ENCODE measurements around the gene HOMER1.

The HOMER1 gene

DNA sequence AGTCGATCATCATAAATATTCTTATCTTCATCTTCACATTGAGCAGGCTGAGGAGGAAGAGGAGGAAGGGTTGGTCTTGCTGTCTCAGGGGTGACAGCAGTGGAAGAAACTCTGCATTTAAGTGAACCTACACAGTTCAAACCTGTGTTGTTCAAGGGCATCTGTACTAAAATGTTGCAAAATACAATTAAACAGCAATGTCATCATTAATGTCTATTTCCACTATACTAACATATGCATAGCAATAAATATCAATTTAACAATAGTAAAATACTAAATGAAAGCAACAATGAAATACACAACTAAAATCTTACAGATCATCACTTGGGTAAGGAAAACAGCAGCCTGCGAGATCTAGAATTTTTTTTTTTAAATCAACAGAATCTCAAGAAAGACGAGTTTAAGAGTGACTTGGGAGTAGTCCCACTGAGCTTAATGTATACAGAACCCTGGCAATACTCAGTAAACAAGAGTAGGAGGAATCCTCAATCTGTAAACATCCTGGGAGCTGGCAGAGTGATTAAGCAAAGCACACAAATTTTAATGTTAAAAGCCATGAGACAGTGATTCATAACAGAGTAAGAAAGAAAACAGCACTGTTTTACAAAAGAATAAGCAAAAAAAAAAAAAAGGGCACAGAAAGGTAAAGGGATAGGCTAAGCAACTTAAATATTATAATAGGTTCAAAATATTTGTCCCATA is 10.0 kb downstream of the HOMER1 start:
- H3K9me3 ChIP-seq (ENCODE audit: low read depth, low read length) = no peaks in the 10 kb centered on the region
- no peak overlapping the region for H3K4me3 ChIP-seq
- H3K36me3 ChIP-seq (ENCODE audit: insufficient read depth, low read length) = no peaks in the 10 kb centered on the region
- no peak overlapping the region for H3K9ac ChIP-seq (ENCODE audit: insufficient read length)
- H3K27ac ChIP-seq = peak overlapping the region; percentile 46; the same call in 1 of the 2 replicates
- DNase-seq (ENCODE audit: low read depth, low spot score) = no peak
- no peak for TF ChIP-seq FOXP2 (optimal IDR thresholded peaks at IDR 0.05; ENCODE audit: control extremely low read depth, extremely low read length, insufficient read depth)
- no peak for TF ChIP-seq EZH2 (IDR thresholded peaks at IDR 0.05)
- no peak for TF ChIP-seq POLR2AphosphoS5 (IDR thresholded peaks at IDR 0.05; ENCODE audit: borderline replicate concordance, low read depth, low read length)

- Histone ChIP-seq H3K9ac (ENCODE audit: insufficient read length) (no peak overlapping the region), H3K9me3 (ENCODE audit: low read depth, low read length) (no peaks in the 10 kb centered on the region), H3K27ac (0 out of 2 replicates have a peak overlapping the region, but pooled peaks have one; percentile 10), H3K4me3 (no peak overlapping the region), H3K36me3 (ENCODE audit: insufficient read depth, low read length) (no peaks in the 10 kb centered on the region)
- TF ChIP-seq FOXP2 (optimal IDR thresholded peaks at IDR 0.05; ENCODE audit: control extremely low read depth, extremely low read length, insufficient read depth) = no peak
- no peak for TF ChIP-seq EZH2 (IDR thresholded peaks at IDR 0.05)
- no peak for TF ChIP-seq POLR2AphosphoS5 (IDR thresholded peaks at IDR 0.05; ENCODE audit: borderline replicate concordance, low read depth, low read length)
- no peak for DNase-seq (ENCODE audit: low read depth, low spot score)
These were observed 14.2 kb downstream of the HOMER1 start for GRCh38 chr5:79499640-79500273.

- H3K9me3 ChIP-seq (ENCODE audit: low read depth, low read length) = no peaks in the 10 kb centered on the region
- no peak for DNase-seq (ENCODE audit: low read depth, low spot score)
- no peak for TF ChIP-seq EZH2 (IDR thresholded peaks at IDR 0.05)
- TF ChIP-seq FOXP2 (optimal IDR thresholded peaks at IDR 0.05; ENCODE audit: control extremely low read depth, extremely low read length, insufficient read depth) = no peak
- TF ChIP-seq POLR2AphosphoS5 (IDR thresholded peaks at IDR 0.05; ENCODE audit: borderline replicate concordance, low read depth, low read length) = no peak
- no peak overlapping the region for H3K27ac ChIP-seq
- H3K36me3 ChIP-seq (ENCODE audit: insufficient read depth, low read length) = no peaks in the 10 kb centered on the region
- H3K4me3 ChIP-seq = no peak overlapping the region
- H3K9ac ChIP-seq (ENCODE audit: insufficient read length) = no peak overlapping the region
These were observed 18.6 kb downstream of the HOMER1 start for GRCh38 chr5:79495311-79495710.

DNA sequence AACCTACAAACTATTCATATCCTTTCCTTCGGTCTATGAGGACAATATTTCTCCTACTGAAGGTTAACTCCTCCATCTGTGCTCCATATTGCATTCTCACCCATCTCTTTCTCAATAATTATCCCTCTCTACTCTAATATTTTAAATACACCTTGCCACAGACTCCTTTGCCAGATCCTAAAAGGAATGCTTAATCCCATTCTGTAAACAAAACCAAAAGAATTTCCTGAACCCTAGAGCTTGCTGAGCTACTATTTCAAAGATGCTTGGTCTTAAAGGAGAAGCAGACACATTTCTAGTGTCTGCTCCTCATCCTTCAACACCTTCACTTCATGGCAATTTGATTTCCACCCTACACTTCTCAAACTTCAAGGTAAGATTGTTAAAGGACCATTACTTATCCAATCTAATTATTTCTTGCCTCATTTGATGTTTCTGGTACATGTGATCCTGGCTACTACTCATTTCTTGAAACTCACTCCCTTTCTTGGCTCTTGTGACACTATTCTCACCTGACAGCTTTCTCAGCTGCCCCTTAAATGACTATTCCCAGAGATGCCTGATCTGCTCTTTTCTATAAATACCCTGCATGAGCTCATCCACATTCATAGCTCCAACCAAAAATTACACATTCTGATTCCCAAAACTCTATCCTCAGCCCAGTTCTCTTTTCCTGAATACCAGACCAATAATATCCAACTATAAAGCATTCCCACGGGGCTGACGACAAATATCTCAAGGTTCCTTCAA is 20.2 kb downstream of the HOMER1 start:
- no peak overlapping the region for H3K9ac ChIP-seq (ENCODE audit: insufficient read length)
- no peaks in the 10 kb centered on the region for H3K9me3 ChIP-seq (ENCODE audit: low read depth, low read length)
- H3K27ac ChIP-seq = no peak overlapping the region
- no peak overlapping the region for H3K4me3 ChIP-seq
- TF ChIP-seq EZH2 (IDR thresholded peaks at IDR 0.05) (no peak), FOXP2 (optimal IDR thresholded peaks at IDR 0.05; ENCODE audit: control extremely low read depth, extremely low read length, insufficient read depth) (no peak), POLR2AphosphoS5 (IDR thresholded peaks at IDR 0.05; ENCODE audit: borderline replicate concordance, low read depth, low read length) (no peak)
- no peak for DNase-seq (ENCODE audit: low read depth, low spot score)
- H3K36me3 ChIP-seq (ENCODE audit: insufficient read depth, low read length) = no peaks in the 10 kb centered on the region

DNA sequence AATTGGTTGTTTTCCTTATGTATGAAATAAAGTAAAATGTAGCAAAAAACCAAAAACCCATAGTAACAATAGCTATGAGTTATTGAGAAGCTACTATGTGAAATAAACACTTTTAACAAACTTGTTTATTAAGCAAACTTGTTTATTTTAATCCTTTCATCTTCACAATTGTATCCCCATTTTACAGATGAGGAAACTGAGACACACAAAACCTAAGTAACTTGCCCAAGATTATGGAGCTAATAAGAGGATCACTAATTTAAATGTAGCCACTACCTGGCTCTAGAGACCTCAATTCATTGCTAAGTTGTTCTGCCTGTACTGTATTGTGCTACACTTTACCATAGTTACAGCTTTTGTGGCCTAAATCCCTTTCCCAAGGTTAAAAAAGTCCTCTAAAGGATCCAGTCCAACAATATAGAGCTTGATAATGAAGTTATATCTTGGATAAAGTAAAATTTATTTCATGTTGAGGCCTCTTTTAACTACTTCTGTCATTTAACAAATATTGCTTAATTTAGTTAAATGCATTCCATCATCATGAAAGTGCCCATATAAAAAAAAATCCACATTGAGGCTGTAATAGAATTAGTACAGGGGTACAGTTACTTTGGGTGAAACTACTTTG is 22.1 kb downstream of the HOMER1 start:
- H3K9ac ChIP-seq (ENCODE audit: insufficient read length) = no peak overlapping the region

DNA sequence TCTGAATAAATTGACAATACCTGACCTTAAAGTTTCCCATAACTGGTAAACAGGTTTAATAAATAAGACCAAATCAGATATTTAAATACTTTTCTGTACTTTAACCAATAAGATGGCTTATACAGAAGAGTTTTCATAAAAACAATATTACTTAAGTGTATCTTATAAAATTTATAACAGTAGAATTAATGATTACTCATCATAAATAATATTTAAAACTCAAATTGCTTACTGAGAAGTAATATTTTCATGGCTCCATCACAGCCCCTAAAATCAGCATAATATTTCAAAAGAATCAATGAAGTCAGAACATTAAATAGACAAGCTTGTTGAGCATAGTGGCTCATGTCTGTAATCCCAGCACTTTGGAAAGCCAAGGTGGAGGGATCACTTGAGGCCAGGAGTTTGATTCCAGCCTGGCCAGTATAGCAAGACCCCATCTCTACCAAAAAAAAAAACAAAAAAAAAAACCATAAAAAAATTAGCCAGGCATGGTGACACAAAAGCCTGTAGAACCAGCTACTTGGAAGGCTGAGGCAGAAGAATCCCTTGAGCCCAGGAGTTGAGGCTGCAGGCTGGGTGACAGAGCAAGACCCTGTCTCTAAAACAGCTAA is 23.5 kb downstream of the HOMER1 start:
- Histone ChIP-seq H3K4me3 (no peak overlapping the region), H3K27ac (no peak overlapping the region), H3K36me3 (ENCODE audit: insufficient read depth, low read length) (no peaks in the 10 kb centered on the region), H3K9me3 (ENCODE audit: low read depth, low read length) (no peaks in the 10 kb centered on the region), H3K9ac (ENCODE audit: insufficient read length) (no peak overlapping the region)
- DNase-seq (ENCODE audit: low read depth, low spot score) = no peak
- no peak for TF ChIP-seq EZH2 (IDR thresholded peaks at IDR 0.05)
- no peak for TF ChIP-seq FOXP2 (optimal IDR thresholded peaks at IDR 0.05; ENCODE audit: control extremely low read depth, extremely low read length, insufficient read depth)
- TF ChIP-seq POLR2AphosphoS5 (IDR thresholded peaks at IDR 0.05; ENCODE audit: borderline replicate concordance, low read depth, low read length) = no peak

More for the DNA sequence above, 22.1 kb downstream of the HOMER1 start:
- H3K36me3 ChIP-seq (ENCODE audit: insufficient read depth, low read length) = no peaks in the 10 kb centered on the region
- H3K27ac ChIP-seq = no peak overlapping the region
- no peak for DNase-seq (ENCODE audit: low read depth, low spot score)
- H3K4me3 ChIP-seq = no peak overlapping the region
- TF ChIP-seq EZH2 (IDR thresholded peaks at IDR 0.05) = no peak
- TF ChIP-seq POLR2AphosphoS5 (IDR thresholded peaks at IDR 0.05; ENCODE audit: borderline replicate concordance, low read depth, low read length) = no peak
- no peak for TF ChIP-seq FOXP2 (optimal IDR thresholded peaks at IDR 0.05; ENCODE audit: control extremely low read depth, extremely low read length, insufficient read depth)
- H3K9me3 ChIP-seq (ENCODE audit: low read depth, low read length) = no peaks in the 10 kb centered on the region

GRCh38 chr5:79489773-79490172 is 24.2 kb downstream of the HOMER1 start:
- Histone ChIP-seq H3K36me3 (ENCODE audit: insufficient read depth, low read length) (no peaks in the 10 kb centered on the region), H3K9me3 (ENCODE audit: low read depth, low read length) (no peaks in the 10 kb centered on the region), H3K27ac (no peak overlapping the region), H3K4me3 (no peak overlapping the region), H3K9ac (ENCODE audit: insufficient read length) (no peak overlapping the region)
- no peak for DNase-seq (ENCODE audit: low read depth, low spot score)
- TF ChIP-seq EZH2 (IDR thresholded peaks at IDR 0.05) = no peak
- no peak for TF ChIP-seq FOXP2 (optimal IDR thresholded peaks at IDR 0.05; ENCODE audit: control extremely low read depth, extremely low read length, insufficient read depth)
- TF ChIP-seq POLR2AphosphoS5 (IDR thresholded peaks at IDR 0.05; ENCODE audit: borderline replicate concordance, low read depth, low read length) = no peak
